GM21825 (cell line): ENCODE data around the gene CTNNBL1.

Experiments used
- ATAC-seq: cut with Tn5 transposase; IDR thresholded peaks from one replicate; pipeline ENCODE4 v1.9.1; 2021; ENCODE audit warnings: mild to moderate bottlenecking, moderate library complexity; ENCODE audit not compliant: unreplicated experiment

CTNNBL1 gene

GRCh38 chr20:37875460-37876175, 181.8 kb downstream of the CTNNBL1 start:
- ATAC-seq = no peak

GRCh38 chr20:37876863-37877262, 183.0 kb downstream of the CTNNBL1 start:
- no peak for ATAC-seq

GRCh38 chr20:37877832-37878772, 184.3 kb downstream of the CTNNBL1 start:
- no peak for ATAC-seq

- ATAC-seq = no peak
These were observed 185.2 kb downstream of the CTNNBL1 start for GRCh38 chr20:37878835-37879599.

GRCh38 chr20:37879843-37880242, 186.0 kb downstream of the CTNNBL1 start:
- no peak for ATAC-seq

GRCh38 chr20:37880726-37881591, 187.1 kb downstream of the CTNNBL1 start:
- no peak for ATAC-seq

- ATAC-seq = no peak
These were observed 187.9 kb downstream of the CTNNBL1 start for GRCh38 chr20:37881601-37882343.

- ATAC-seq = no peak
These were observed 189.3 kb downstream of the CTNNBL1 start for GRCh38 chr20:37882961-37883712.

- ATAC-seq = no peak
These were observed 191.2 kb downstream of the CTNNBL1 start for GRCh38 chr20:37885042-37885441.

- ATAC-seq = no peak
These were observed 192.0 kb downstream of the CTNNBL1 start for GRCh38 chr20:37885593-37886503.

- ATAC-seq = no peak
These were observed 193.0 kb downstream of the CTNNBL1 start for GRCh38 chr20:37886851-37887297.

- no peak for ATAC-seq
These were observed 194.8 kb downstream of the CTNNBL1 start for GRCh38 chr20:37888641-37889040.

GRCh38 chr20:37890108-37890507, 196.3 kb downstream of the CTNNBL1 start:
- ATAC-seq = no peak

- ATAC-seq = no peak
These were observed 196.8 kb downstream of the CTNNBL1 start for GRCh38 chr20:37890643-37891042.

- no peak for ATAC-seq
These were observed 198.2 kb downstream of the CTNNBL1 start for GRCh38 chr20:37892001-37892400.

GRCh38 chr20:37893566-37894241, 199.9 kb downstream of the CTNNBL1 start:
- ATAC-seq = no peak

GRCh38 chr20:37894454-37894853, 200.6 kb downstream of the CTNNBL1 start:
- no peak for ATAC-seq
